ACC112 (cell line): ENCODE measurements around the gene PTK7.
"Not testable (repeated sequence)": the region's sequence is repeated elsewhere in the genome, so short reads cannot be mapped to it uniquely, and the experiment has no call there.

Experiments
- H2AFZ ChIP-seq: fragments of 200-600 bp; sonication (generic); one replicate; pipeline ENCODE4 v1.6.0; 2017; ENCODE audit warnings: antibody characterized with exemption, low read length; ENCODE audit not compliant: unreplicated experiment
- H3K27ac ChIP-seq: fragments of 200-600 bp; sonication (generic); 2 replicates; pipeline ENCODE4 v1.5.1; 2014; ENCODE audit warnings: low read depth, mild to moderate bottlenecking, antibody characterized with exemption, low read length, moderate library complexity
- H3K27me3 ChIP-seq: fragments of 200-600 bp; sonication (generic); 2 replicates; pipeline ENCODE4 v1.6.1; 2014; ENCODE audit warnings: mild to moderate bottlenecking, antibody characterized with exemption, low read length, moderate library complexity, mixed read lengths; ENCODE audit not compliant: insufficient read depth
- H3K36me3 ChIP-seq: fragments of 200-600 bp; sonication (generic); 2 replicates; pipeline ENCODE4 v1.6.1; 2016; ENCODE audit warnings: mild to moderate bottlenecking, antibody characterized with exemption, low read length, moderate library complexity, mixed read lengths; ENCODE audit not compliant: insufficient read depth
- H3K4me1 ChIP-seq: fragments of 200-600 bp; sonication (generic); one replicate; pipeline ENCODE4 v1.6.1; 2016; ENCODE audit warnings: low read length, mixed read lengths; ENCODE audit not compliant: insufficient read depth, unreplicated experiment, control insufficient read depth
- H3K4me3 ChIP-seq: fragments of 200-600 bp; sonication (generic); 2 replicates; pipeline ENCODE4 v1.5.1; 2014; ENCODE audit warnings: mild to moderate bottlenecking, low read depth, low read length
- H3K79me2 ChIP-seq: fragments of 200-600 bp; sonication (generic); one replicate; pipeline ENCODE4 v1.6.0; 2016; ENCODE audit warnings: low read length; ENCODE audit not compliant: control insufficient read depth, unreplicated experiment, insufficient read depth

PTK7 gene

GRCh38 chr6:43097098-43097489, 21.0 kb downstream of the PTK7 start:
- H3K36me3 ChIP-seq = no peaks in the 10 kb centered on the region
- no peaks in the 10 kb centered on the region for H3K27me3 ChIP-seq
- peak overlapping the region; percentile 44 for H3K4me3 ChIP-seq
- peak overlapping the region; percentile 54 for H3K27ac ChIP-seq
- H2AFZ ChIP-seq = no peak overlapping the region
- H3K4me1 ChIP-seq = peaks cover 29% of the 10 kb centered on the region
- peaks cover 25% of the 10 kb centered on the region for H3K79me2 ChIP-seq

- Histone ChIP-seq H3K4me3 (peak overlapping the region; percentile 44; the same call in 1 of the 2 replicates), H3K4me1 (peaks cover 29% of the 10 kb centered on the region), H3K79me2 (peaks cover 21% of the 10 kb centered on the region), H3K36me3 (no peaks in the 10 kb centered on the region), H3K27ac (peak overlapping the region; percentile 54), H3K27me3 (no peaks in the 10 kb centered on the region), H2AFZ (no peak overlapping the region)
These were observed 21.4 kb downstream of the PTK7 start for GRCh38 chr6:43097502-43097901.

GRCh38 chr6:43101497-43101896, 25.4 kb downstream of the PTK7 start:
- Histone ChIP-seq H3K4me3 (no peak overlapping the region), H3K27me3 (no peaks in the 10 kb centered on the region), H2AFZ (no peak overlapping the region), H3K27ac (no peak overlapping the region), H3K36me3 (no peaks in the 10 kb centered on the region), H3K4me1 (peaks cover 16% of the 10 kb centered on the region), H3K79me2 (peaks cover 14% of the 10 kb centered on the region)

GRCh38 chr6:43103253-43103876, 27.3 kb downstream of the PTK7 start:
- Histone ChIP-seq H3K27ac (no peak overlapping the region), H3K36me3 (no peaks in the 10 kb centered on the region), H3K27me3 (no peaks in the 10 kb centered on the region), H2AFZ (no peak overlapping the region), H3K4me1 (no peaks in the 10 kb centered on the region), H3K4me3 (no peak overlapping the region), H3K79me2 (peaks cover 4% of the 10 kb centered on the region)

GRCh38 chr6:43105538-43106222, 29.6 kb downstream of the PTK7 start:
- H3K27me3 ChIP-seq = no peaks in the 10 kb centered on the region
- H3K4me1 ChIP-seq = no peaks in the 10 kb centered on the region
- no peaks in the 10 kb centered on the region for H3K36me3 ChIP-seq
- no peak overlapping the region for H2AFZ ChIP-seq
- H3K79me2 ChIP-seq = peaks cover 1% of the 10 kb centered on the region
- no peak overlapping the region for H3K27ac ChIP-seq
- no peak overlapping the region for H3K4me3 ChIP-seq

- no peak overlapping the region for H3K27ac ChIP-seq
- H3K79me2 ChIP-seq = no peaks in the 10 kb centered on the region
- H2AFZ ChIP-seq = no peak overlapping the region
- H3K36me3 ChIP-seq = no peaks in the 10 kb centered on the region
- no peaks in the 10 kb centered on the region for H3K27me3 ChIP-seq
- H3K4me3 ChIP-seq = no peak overlapping the region
- H3K4me1 ChIP-seq = no peaks in the 10 kb centered on the region
These were observed 31.4 kb downstream of the PTK7 start for GRCh38 chr6:43107344-43108062.

- Histone ChIP-seq H3K79me2 (no peaks in the 10 kb centered on the region), H3K27ac (no peak overlapping the region), H3K4me1 (no peaks in the 10 kb centered on the region), H3K27me3 (no peaks in the 10 kb centered on the region), H3K36me3 (no peaks in the 10 kb centered on the region), H3K4me3 (no peak overlapping the region), H2AFZ (no peak overlapping the region)
These were observed 37.5 kb downstream of the PTK7 start for GRCh38 chr6:43113431-43114260.

GRCh38 chr6:43115365-43115764, 39.3 kb downstream of the PTK7 start:
- no peak overlapping the region for H2AFZ ChIP-seq
- no peaks in the 10 kb centered on the region for H3K27me3 ChIP-seq
- no peaks in the 10 kb centered on the region for H3K36me3 ChIP-seq
- H3K79me2 ChIP-seq = peaks cover 3% of the 10 kb centered on the region
- no peak overlapping the region for H3K4me3 ChIP-seq
- peaks cover 1% of the 10 kb centered on the region for H3K4me1 ChIP-seq
- H3K27ac ChIP-seq = no peak overlapping the region

GRCh38 chr6:43117466-43117865, 41.4 kb downstream of the PTK7 start:
- not testable (repeated sequence) for H3K79me2 ChIP-seq, H3K27me3 ChIP-seq, H3K36me3 ChIP-seq, H2AFZ ChIP-seq, H3K27ac ChIP-seq, H3K4me3 ChIP-seq
- peaks cover 20% of the 10 kb centered on the region for H3K4me1 ChIP-seq

- peaks cover 37% of the 10 kb centered on the region for H3K4me1 ChIP-seq
- H3K27ac ChIP-seq = no peak overlapping the region
- H3K4me3 ChIP-seq = no peak overlapping the region
- peaks cover 20% of the 10 kb centered on the region for H3K79me2 ChIP-seq
- H2AFZ ChIP-seq = no peak overlapping the region
- no peaks in the 10 kb centered on the region for H3K27me3 ChIP-seq
- no peaks in the 10 kb centered on the region for H3K36me3 ChIP-seq
These were observed 43.4 kb downstream of the PTK7 start for GRCh38 chr6:43119482-43119881.
